Calu3 (cell line): ENCODE results near the gene TMSB15C. TPM values are rescaled to one million over a fixed set of nuclear protein-coding genes. Genes with fewer than 3 reads are reported as not detected.
"Not testable (repeated sequence)": the region's sequence is repeated elsewhere in the genome, so short reads cannot be mapped to it uniquely, and the experiment has no call there.

Source experiments
- BruUV-seq: library from RNA; stranded (reverse); fragments of 400-500 nt; replicated peaks from 2 replicates; lab custom pipeline; 2021; lab: Mats Ljungman, UMichigan
- CTCF ChIA-PET: fragments of 300-600 bp; sonication (Branson Sonifier 250); formaldehyde crosslinking; loops from one replicate; lab custom pipeline; 2022; ENCODE audit warnings: antibody characterized with exemption; lab: Charles Lee
- DNase-seq: peaks from one replicate; pipeline ENCODE4 v3.0.0; 2022
- H3K27ac Mint-ChIP-seq: one replicate; pipeline ENCODE4 v1.8.0; 2022; ENCODE audit warnings: mixed read lengths; ENCODE audit not compliant: unreplicated experiment
- H3K27me3 Mint-ChIP-seq: one replicate; pipeline ENCODE4 v1.8.0; 2022; ENCODE audit warnings: mixed read lengths; ENCODE audit not compliant: unreplicated experiment
- H3K36me3 Mint-ChIP-seq: one replicate; pipeline ENCODE4 v1.8.0; 2022; ENCODE audit warnings: mild to moderate bottlenecking, moderate library complexity, mixed read lengths; ENCODE audit not compliant: insufficient read depth, unreplicated experiment
- H3K4me1 Mint-ChIP-seq: one replicate; pipeline ENCODE4 v1.8.0; 2022; ENCODE audit warnings: mild to moderate bottlenecking, low read depth, mixed read lengths; ENCODE audit not compliant: unreplicated experiment
- H3K4me3 Mint-ChIP-seq: one replicate; pipeline ENCODE4 v1.8.0; 2022; ENCODE audit warnings: mild to moderate bottlenecking, low read depth, moderate library complexity, mixed read lengths; ENCODE audit not compliant: unreplicated experiment
- H3K9me3 Mint-ChIP-seq: one replicate; pipeline ENCODE4 v1.8.0; 2022; ENCODE audit warnings: low read depth, mixed read lengths; ENCODE audit not compliant: unreplicated experiment
- CTCF ChIP-seq: fragments of 200-600 bp; IDR thresholded peaks from one replicate; pipeline ENCODE4 v1.8.0; 2022; ENCODE audit warnings: antibody characterized with exemption; ENCODE audit not compliant: unreplicated experiment
- intact Hi-C: fragments of 100-400 bp; cut with micrococcal nuclease; formaldehyde crosslinking; loops from one replicate; pipeline ENCODE4 v1.10.0; 2022; ENCODE audit not compliant: unreplicated experiment
- total RNA-seq: library from RNA; stranded (reverse); gene quantifications from 2 replicates; pipeline ENCODE4 v1.2.3, GENCODE V29; 2022

The TMSB15C gene
- total RNA-seq, 1 experiment from 2014 or later = 4.7 TPM

GRCh38 chrX:104085919-104086318, 9.9 kb upstream of the TMSB15C start:
- H3K4me3 Mint-ChIP-seq = no peak overlapping the region
- peaks cover 13% of the 10 kb centered on the region for H3K27me3 Mint-ChIP-seq
- no peak overlapping the region for H3K27ac Mint-ChIP-seq
- H3K4me1 Mint-ChIP-seq = no peaks in the 10 kb centered on the region
- DNase-seq = no peak
- no TSS peak for BruUV-seq
- CTCF ChIA-PET = no interaction called here
- H3K36me3 Mint-ChIP-seq = no peaks in the 10 kb centered on the region
- no peak for TF ChIP-seq CTCF
- H3K9me3 Mint-ChIP-seq = no peaks in the 10 kb centered on the region
- intact Hi-C loops = no loop called here

- TF ChIP-seq CTCF = no peak
- no peaks in the 10 kb centered on the region for H3K4me1 Mint-ChIP-seq
- H3K36me3 Mint-ChIP-seq = no peaks in the 10 kb centered on the region
- no peak overlapping the region for H3K4me3 Mint-ChIP-seq
- BruUV-seq = no TSS peak
- intact Hi-C loops = no loop called here
- no peaks in the 10 kb centered on the region for H3K9me3 Mint-ChIP-seq
- H3K27me3 Mint-ChIP-seq = peaks cover 13% of the 10 kb centered on the region
- DNase-seq = no peak
- no peak overlapping the region for H3K27ac Mint-ChIP-seq
- CTCF ChIA-PET = no interaction called here
Observed at GRCh38 chrX:104085477-104085876, 9.4 kb upstream of the TMSB15C start.

GRCh38 chrX:104084534-104085277, 8.7 kb upstream of the TMSB15C start:
- no peaks in the 10 kb centered on the region for H3K36me3 Mint-ChIP-seq
- no peaks in the 10 kb centered on the region for H3K4me1 Mint-ChIP-seq
- DNase-seq = no peak
- CTCF ChIA-PET = interaction anchor here (0.6 kb wide), 1 partner anchor 1317 kb away, joined by 4 read pairs; no protein-coding TSS in a partner anchor
- no peak for TF ChIP-seq CTCF
- no peaks in the 10 kb centered on the region for H3K9me3 Mint-ChIP-seq
- H3K27ac Mint-ChIP-seq = no peak overlapping the region
- H3K27me3 Mint-ChIP-seq = peaks cover 13% of the 10 kb centered on the region
- no TSS peak for BruUV-seq
- no peak overlapping the region for H3K4me3 Mint-ChIP-seq
- intact Hi-C loops = no loop called here

GRCh38 chrX:104084063-104084462, 8.0 kb upstream of the TMSB15C start:
- intact Hi-C loops = no loop called here
- BruUV-seq = no TSS peak
- DNase-seq = no peak
- Mint-ChIP-seq H3K27me3 (peaks cover 13% of the 10 kb centered on the region), H3K36me3 (no peaks in the 10 kb centered on the region), H3K4me3 (no peak overlapping the region), H3K4me1 (no peaks in the 10 kb centered on the region), H3K9me3 (no peaks in the 10 kb centered on the region), H3K27ac (no peak overlapping the region)
- CTCF ChIA-PET = no interaction called here
- no peak for TF ChIP-seq CTCF

GRCh38 chrX:104077854-104078253, 1.8 kb upstream of the TMSB15C start:
- CTCF ChIA-PET, H3K9me3 Mint-ChIP-seq, H3K4me3 Mint-ChIP-seq, H3K27ac Mint-ChIP-seq, BruUV-seq, H3K36me3 Mint-ChIP-seq, intact Hi-C loops, DNase-seq, H3K4me1 Mint-ChIP-seq, H3K27me3 Mint-ChIP-seq: not testable (repeated sequence)

- H3K4me3 Mint-ChIP-seq, CTCF ChIA-PET, BruUV-seq, H3K27me3 Mint-ChIP-seq, H3K27ac Mint-ChIP-seq, H3K9me3 Mint-ChIP-seq, H3K36me3 Mint-ChIP-seq, intact Hi-C loops, DNase-seq, H3K4me1 Mint-ChIP-seq: not testable (repeated sequence)
Observed at GRCh38 chrX:104062636-104063035, 13.4 kb downstream of the TMSB15C start.

GRCh38 chrX:104054956-104055355, 21.1 kb downstream of the TMSB15C start:
- H3K9me3 Mint-ChIP-seq, CTCF ChIA-PET, intact Hi-C loops, DNase-seq, BruUV-seq, H3K4me3 Mint-ChIP-seq, H3K36me3 Mint-ChIP-seq, H3K4me1 Mint-ChIP-seq, H3K27ac Mint-ChIP-seq: not testable (repeated sequence)
- H3K27me3 Mint-ChIP-seq = peaks cover 11% of the 10 kb centered on the region
